ENCODE measurements around the gene GTSE1. TPM values are rescaled to one million over a fixed set of nuclear protein-coding genes. Genes with fewer than 3 reads are reported as not detected.

Gene GTSE1
- total RNA-seq, 1 experiment from 2014 or later: 46.1 TPM

DNA sequence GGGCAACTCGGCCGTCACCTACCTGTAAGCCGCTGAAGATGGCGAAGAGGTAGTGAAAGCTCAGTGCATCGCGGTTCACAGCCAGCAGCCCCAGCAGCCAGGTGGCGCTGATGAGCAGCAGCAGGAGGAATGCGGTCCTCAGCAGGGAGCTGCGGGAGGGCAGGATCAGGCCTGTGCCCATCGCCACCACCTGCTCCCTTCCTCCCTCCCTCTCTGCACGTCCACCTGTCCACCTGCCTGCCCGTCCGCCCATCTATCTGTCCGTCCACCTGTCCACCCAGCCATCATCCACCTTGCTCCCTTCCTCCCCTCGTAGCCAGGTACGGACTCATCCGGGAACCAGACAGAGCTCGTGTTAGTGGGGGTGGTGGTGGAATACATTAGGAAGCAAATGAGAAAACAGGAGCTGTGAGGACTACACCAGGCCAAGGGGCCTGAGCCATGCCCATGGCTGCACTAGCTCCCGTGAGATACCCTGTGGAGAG is 71.1 kb downstream of the GTSE1 start:
- ATAC-seq (peak; percentile 94), DNase-seq (ENCODE audit: low read depth, low spot score) (peak; percentile 29)
- intact Hi-C loops (cut with micrococcal nuclease): loop anchor here (1.0 kb wide), 2 partner anchors 170 to 175 kb away; partner anchors contain the start of gene CELSR1
- Histone ChIP-seq H3K4me1 (ENCODE audit: control insufficient read depth in 1 of 2, insufficient read depth in 2 of 2, low read length in 2 of 2) (peaks cover 0 to 12% of the 10 kb centered on the region in 2 experiments; a peak in 2 of 4 replicates), H3K36me3 (ENCODE audit: control insufficient read depth in 1 of 2, insufficient read depth in 2 of 2, low read length in 2 of 2) (no peaks in the 10 kb centered on the region; a peak in 1 of 4 replicates), H3K9me3 (ENCODE audit: control insufficient read depth in 1 of 2, insufficient read depth in 1 of 2, low read depth in 1 of 2, low read length in 2 of 2) (no peaks in the 10 kb centered on the region), H2AFZ (ENCODE audit: low read depth, low read length, poor library complexity, severe bottlenecking) (no peak overlapping the region), H3K4me2 (ENCODE audit: low read length) (0 out of 2 replicates have a peak overlapping the region, but pooled peaks have one; percentile 5), H3K9me2 (ENCODE audit: insufficient read depth) (no peaks in the 10 kb centered on the region), H4K20me1 (ENCODE audit: insufficient read depth) (no peaks in the 10 kb centered on the region), H3K9ac (ENCODE audit: low read length) (no peak overlapping the region), H3K79me2 (ENCODE audit: insufficient read depth, low read length) (no peaks in the 10 kb centered on the region), H3K27ac (ENCODE audit: low read depth, low read length) (no peak overlapping the region), H3K4me3 (replicated peaks in 1 of 2; ENCODE audit: low read depth in 1 of 2, low read length in 2 of 2) (no peak overlapping the region), H3K27me3 (ENCODE audit: insufficient read depth, low read length) (no peaks in the 10 kb centered on the region)
- ChIA-PET CTCF (interaction anchor here (0.8 to 4.1 kb wide), 18 partner anchors 9 to 212 kb away, joined by 3 to 146 read pairs (median 5); partner anchors contain the start of gene CELSR1), POLR2A (interaction anchor here (0.9 to 1.3 kb wide), 2 partner anchors 175 to 196 kb away, joined by 3 to 15 read pairs; no protein-coding TSS in a partner anchor), RAD21 (ENCODE audit: low non-redundant PET in 1 of 2, low total read pairs in 2 of 2, uncharacterized antibody in 2 of 2, unreplicated experiment in 2 of 2) (interaction anchor here (0.5 to 2.1 kb wide), 10 partner anchors 10 to 196 kb away, joined by 3 to 31 read pairs (median 4); no protein-coding TSS in a partner anchor)
- no TSS peak for BruUV-seq (replicated peaks)
- TF ChIP-seq ZBTB33 (IDR thresholded peaks at IDR 0.05; ENCODE audit: extremely low read depth, insufficient replicate concordance, low read length) (no peak), EZH2phosphoT487 (IDR thresholded peaks at IDR 0.05; ENCODE audit: borderline replicate concordance) (no peak), EGR1 (IDR thresholded peaks at IDR 0.05; ENCODE audit: low read depth) (no peak), RAD21 (IDR thresholded peaks at IDR 0.05; ENCODE audit: low read depth) (peak; percentile 93), SRF (IDR thresholded peaks at IDR 0.05; ENCODE audit: low read depth) (no peak)
- TF ChIP-seq, protein P1, sequence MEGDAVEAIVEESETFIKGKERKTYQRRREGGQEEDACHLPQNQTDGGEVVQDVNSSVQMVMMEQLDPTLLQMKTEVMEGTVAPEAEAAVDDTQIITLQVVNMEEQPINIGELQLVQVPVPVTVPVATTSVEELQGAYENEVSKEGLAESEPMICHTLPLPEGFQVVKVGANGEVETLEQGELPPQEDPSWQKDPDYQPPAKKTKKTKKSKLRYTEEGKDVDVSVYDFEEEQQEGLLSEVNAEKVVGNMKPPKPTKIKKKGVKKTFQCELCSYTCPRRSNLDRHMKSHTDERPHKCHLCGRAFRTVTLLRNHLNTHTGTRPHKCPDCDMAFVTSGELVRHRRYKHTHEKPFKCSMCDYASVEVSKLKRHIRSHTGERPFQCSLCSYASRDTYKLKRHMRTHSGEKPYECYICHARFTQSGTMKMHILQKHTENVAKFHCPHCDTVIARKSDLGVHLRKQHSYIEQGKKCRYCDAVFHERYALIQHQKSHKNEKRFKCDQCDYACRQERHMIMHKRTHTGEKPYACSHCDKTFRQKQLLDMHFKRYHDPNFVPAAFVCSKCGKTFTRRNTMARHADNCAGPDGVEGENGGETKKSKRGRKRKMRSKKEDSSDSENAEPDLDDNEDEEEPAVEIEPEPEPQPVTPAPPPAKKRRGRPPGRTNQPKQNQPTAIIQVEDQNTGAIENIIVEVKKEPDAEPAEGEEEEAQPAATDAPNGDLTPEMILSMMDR (IDR thresholded peaks at IDR 0.05 in 2 of 3, conservative IDR thresholded peaks at IDR 0.05 in 1 of 3; ENCODE audit: borderline replicate concordance in 1 of 3, insufficient read depth in 1 of 3, low read depth in 2 of 3, low read length in 2 of 3): peak; percentile 85 to 96 (median 90)
